Measurements from ENCODE around the gene HERC6.

- TF ChIP-seq CTCF (IDR thresholded peaks at IDR 0.05): no peak
- TF ChIP-seq POLR2A (IDR thresholded peaks at IDR 0.05): no peak
These were observed 10.8 kb upstream of the HERC6 start for GRCh38 chr4:88367826-88368225.

Data from body of pancreas (tissue), 4 donors.